ENCODE measurements around the gene DUSP15. TPM values are rescaled to one million over a fixed set of nuclear protein-coding genes. Genes with fewer than 3 reads are reported as not detected.
A peak's percentile ranks its signal among the peaks of the same experiment; 100 is the strongest.

DUSP15 gene
- total and polyA plus RNA-seq, 2 of the 8 experiments (the other 6 are each of a cell fraction or from before 2014, with no cell fraction given): 0.91 to 3.2 TPM

DNA sequence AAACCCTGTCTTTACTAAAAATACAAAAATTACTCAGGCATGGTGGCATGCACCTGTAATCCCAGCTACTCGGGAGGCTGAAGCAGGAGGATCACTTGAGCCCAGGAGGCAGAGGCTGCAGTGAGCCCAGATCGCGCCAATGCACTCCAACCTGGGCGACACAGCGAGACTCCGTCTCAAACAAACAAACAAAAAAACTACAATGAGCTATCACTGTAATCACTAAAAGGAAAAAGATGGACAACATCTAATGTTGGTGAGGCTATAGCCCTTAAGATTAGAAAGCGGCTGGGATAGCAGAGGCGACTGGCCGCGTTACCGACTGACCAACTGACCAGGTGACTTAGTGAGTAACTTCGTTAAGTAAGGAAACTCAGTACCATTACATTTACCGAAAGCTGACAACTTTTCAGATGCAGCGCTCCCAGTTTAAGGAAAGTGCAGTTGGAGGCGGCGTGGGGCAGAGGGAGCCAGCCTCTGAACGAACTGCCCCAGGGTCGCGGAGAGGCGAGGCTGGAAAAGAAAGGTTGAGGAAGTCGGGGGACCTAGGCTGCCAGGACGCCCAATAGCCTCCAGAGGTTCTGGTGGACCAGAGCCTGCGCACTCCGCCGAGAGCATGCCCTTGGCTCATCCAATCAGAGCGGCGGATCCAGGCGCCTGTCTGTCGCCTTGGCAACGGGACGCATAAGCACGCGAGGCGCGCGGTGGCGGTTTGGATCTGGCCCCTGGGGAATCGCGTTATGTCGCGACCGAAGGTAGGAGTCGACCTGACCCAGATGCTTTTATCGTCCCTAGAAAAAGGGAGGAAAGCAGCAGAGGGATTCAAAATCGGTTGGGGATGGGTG is 9.0 kb upstream of the DUSP15 start (continued):
- TF ChIP-seq, protein P1, sequence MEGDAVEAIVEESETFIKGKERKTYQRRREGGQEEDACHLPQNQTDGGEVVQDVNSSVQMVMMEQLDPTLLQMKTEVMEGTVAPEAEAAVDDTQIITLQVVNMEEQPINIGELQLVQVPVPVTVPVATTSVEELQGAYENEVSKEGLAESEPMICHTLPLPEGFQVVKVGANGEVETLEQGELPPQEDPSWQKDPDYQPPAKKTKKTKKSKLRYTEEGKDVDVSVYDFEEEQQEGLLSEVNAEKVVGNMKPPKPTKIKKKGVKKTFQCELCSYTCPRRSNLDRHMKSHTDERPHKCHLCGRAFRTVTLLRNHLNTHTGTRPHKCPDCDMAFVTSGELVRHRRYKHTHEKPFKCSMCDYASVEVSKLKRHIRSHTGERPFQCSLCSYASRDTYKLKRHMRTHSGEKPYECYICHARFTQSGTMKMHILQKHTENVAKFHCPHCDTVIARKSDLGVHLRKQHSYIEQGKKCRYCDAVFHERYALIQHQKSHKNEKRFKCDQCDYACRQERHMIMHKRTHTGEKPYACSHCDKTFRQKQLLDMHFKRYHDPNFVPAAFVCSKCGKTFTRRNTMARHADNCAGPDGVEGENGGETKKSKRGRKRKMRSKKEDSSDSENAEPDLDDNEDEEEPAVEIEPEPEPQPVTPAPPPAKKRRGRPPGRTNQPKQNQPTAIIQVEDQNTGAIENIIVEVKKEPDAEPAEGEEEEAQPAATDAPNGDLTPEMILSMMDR (IDR thresholded peaks at IDR 0.05; ENCODE audit: control extremely low read depth in 1 of 3, insufficient read depth in 1 of 3, low read depth in 1 of 3, low read length in 3 of 3): peak in 2 of 3 experiments; percentile 24 to 35; a peak in 2 of 4 replicates
- TF ChIP-seq, protein P2, sequence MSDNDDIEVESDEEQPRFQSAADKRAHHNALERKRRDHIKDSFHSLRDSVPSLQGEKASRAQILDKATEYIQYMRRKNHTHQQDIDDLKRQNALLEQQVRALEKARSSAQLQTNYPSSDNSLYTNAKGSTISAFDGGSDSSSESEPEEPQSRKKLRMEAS (IDR thresholded peaks at IDR 0.05): peak; percentile 88
- no peak for TF ChIP-seq KDM5A (IDR thresholded peaks at IDR 0.05; ENCODE audit: low read length)
- no peak for TF ChIP-seq SP2 (IDR thresholded peaks at IDR 0.05; ENCODE audit: low read length)
- TF ChIP-seq TAF1 (IDR thresholded peaks at IDR 0.05; ENCODE audit: low read depth, low read length): peak; percentile 23; the same call in 1 of the 2 replicates
- TF ChIP-seq TAF7 (optimal IDR thresholded peaks at IDR 0.05; ENCODE audit: borderline replicate concordance, low read depth, low read length): no peak
- no peak for TF ChIP-seq POU5F1 (IDR thresholded peaks at IDR 0.05; ENCODE audit: low read depth, low read length)
- TF ChIP-seq ZNF274 (IDR thresholded peaks at IDR 0.05; ENCODE audit: borderline replicate concordance, extremely low read depth, low read length): no peak
- TF ChIP-seq BCL11A (IDR thresholded peaks at IDR 0.05; ENCODE audit: low read depth in 2 of 2, low read length in 2 of 2): no peak
- no peak for TF ChIP-seq RXRA (IDR thresholded peaks at IDR 0.05; ENCODE audit: insufficient read depth, low read depth, low read length)
- TF ChIP-seq RBBP5 (IDR thresholded peaks at IDR 0.05; ENCODE audit: borderline replicate concordance, low read depth, low read length): no peak; the same call in 1 of the 2 replicates
- TF ChIP-seq, protein P3, sequence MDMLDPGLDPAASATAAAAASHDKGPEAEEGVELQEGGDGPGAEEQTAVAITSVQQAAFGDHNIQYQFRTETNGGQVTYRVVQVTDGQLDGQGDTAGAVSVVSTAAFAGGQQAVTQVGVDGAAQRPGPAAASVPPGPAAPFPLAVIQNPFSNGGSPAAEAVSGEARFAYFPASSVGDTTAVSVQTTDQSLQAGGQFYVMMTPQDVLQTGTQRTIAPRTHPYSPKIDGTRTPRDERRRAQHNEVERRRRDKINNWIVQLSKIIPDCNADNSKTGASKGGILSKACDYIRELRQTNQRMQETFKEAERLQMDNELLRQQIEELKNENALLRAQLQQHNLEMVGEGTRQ (IDR thresholded peaks at IDR 0.05; ENCODE audit: low read length): peak; percentile 46; the same call in 1 of the 2 replicates
- no peak for TF ChIP-seq BRCA1 (IDR thresholded peaks at IDR 0.05; ENCODE audit: low read depth, low read length)
- TF ChIP-seq ATF3 (IDR thresholded peaks at IDR 0.05; ENCODE audit: insufficient read depth, low read depth, low read length): no peak
- no peak for TF ChIP-seq CHD1 (IDR thresholded peaks at IDR 0.05; ENCODE audit: low read depth, low read length)
- no peak for TF ChIP-seq NANOG (IDR thresholded peaks at IDR 0.05; ENCODE audit: insufficient read depth, low read depth, low read length, poor library complexity, severe bottlenecking)
- 0 out of 2 replicates have a peak, but pooled peaks have one; percentile 56 for TF ChIP-seq KDM1A (IDR thresholded peaks at IDR 0.05; ENCODE audit: borderline replicate concordance, low read length)
- TF ChIP-seq JUN (IDR thresholded peaks at IDR 0.05; ENCODE audit: low read depth, low read length): no peak
- TF ChIP-seq POLR2AphosphoS5 (IDR thresholded peaks at IDR 0.05; ENCODE audit: low read depth, low read length): no peak; the same call in 1 of the 2 replicates

Measured in H1 (cell line).